Panc1 (cell line): ENCODE results near the gene TMX1. TPM values are rescaled to one million over a fixed set of nuclear protein-coding genes. Genes with fewer than 3 reads are reported as not detected.
A peak's percentile ranks its signal among the peaks of the same experiment; 100 is the strongest.

Experiments
- ATAC-seq: fragments of 200-7000 bp; cut with Tn5 transposase; 2 replicates; pipeline ENCODE4 v1.9.1; 2020; ENCODE audit warnings: mild to moderate bottlenecking, moderate library complexity
- BruUV-seq: library from RNA; stranded (reverse); fragments of 400-500 nt; replicated peaks from 2 replicates; lab custom pipeline; 2021; lab: Mats Ljungman, UMichigan
- CTCF ChIA-PET: fragments of 300-600 bp; sonication (Branson Sonifier 250); formaldehyde crosslinking; loops from one replicate; lab custom pipeline; 2022; ENCODE audit warnings: antibody characterized with exemption; lab: Charles Lee
- POLR2A ChIA-PET: fragments of 300-600 bp; sonication (Branson Sonifier 250); formaldehyde crosslinking; loops from one replicate; lab custom pipeline; 2022; ENCODE audit warnings: antibody characterized with exemption; lab: Charles Lee
- DNase-seq: peaks from one replicate; pipeline ENCODE4 v3.0.0-alpha.2; 2010; ENCODE audit warnings: low read depth, low spot score
- H3K27ac ChIP-seq: 2 replicates; pipeline ENCODE4 v1.5.1; 2011; ENCODE audit warnings: mild to moderate bottlenecking, low read length, inconsistent platforms
- H3K27me3 ChIP-seq: fragments of 200-500 bp; sonication (Bioruptor generic); 2 replicates; pipeline ENCODE4 v1.6.0; 2014; ENCODE audit warnings: low read length, inconsistent platforms; ENCODE audit not compliant: control insufficient read depth, insufficient read depth
- H3K36me3 ChIP-seq: fragments of 200-500 bp; sonication (Bioruptor generic); 2 replicates; pipeline ENCODE4 v1.5.1; 2014; ENCODE audit warnings: inconsistent platforms, mild to moderate bottlenecking, low read length, moderate library complexity; ENCODE audit not compliant: control insufficient read depth, insufficient read depth
- H3K4me1 ChIP-seq: 2 replicates; pipeline ENCODE4 v1.5.1; 2011; ENCODE audit warnings: inconsistent platforms, mild to moderate bottlenecking, low read length, moderate library complexity; ENCODE audit not compliant: control insufficient read depth, insufficient read depth
- H3K4me3 ChIP-seq, 2 experiments: 2 replicates each; pipeline ENCODE4 v1.5.1; 2011 to 2012; ENCODE audit warnings: low read depth in 2 of 2, low read length in 2 of 2, mild to moderate bottlenecking in 2 of 2, inconsistent platforms in 1 of 2, moderate library complexity in 1 of 2
- H3K9me3 ChIP-seq: fragments of 200-500 bp; sonication (Bioruptor generic); 2 replicates; pipeline ENCODE4 v1.5.1; 2014; ENCODE audit warnings: low read depth, mild to moderate bottlenecking, inconsistent platforms, low read length, moderate library complexity; ENCODE audit not compliant: control insufficient read depth, insufficient read depth
- POLR2AphosphoS5 ChIP-seq: IDR thresholded peaks from 2 replicates; pipeline ENCODE4 v1.6.1; 2012; ENCODE audit warnings: mild to moderate bottlenecking, low read depth, low read length, moderate library complexity
- SIN3A ChIP-seq: IDR thresholded peaks from 2 replicates; pipeline ENCODE4 v1.6.1; 2012; ENCODE audit warnings: low read depth, mild to moderate bottlenecking, low read length, moderate library complexity, borderline replicate concordance; ENCODE audit not compliant: insufficient read depth
- TCF7L2 ChIP-seq: IDR thresholded peaks from 2 replicates; pipeline ENCODE4 v1.6.1; 2011; ENCODE audit warnings: mild to moderate bottlenecking, low read depth, low read length, inconsistent platforms
- in situ Hi-C: cut with HindIII; loops from 2 replicates; pipeline ENCODE4 v1.10.0; 2016; ENCODE audit warnings: low sequenced_read_pairs, low pct_unique_long_range_greater_than_20kb
- intact Hi-C: fragments of 100-400 bp; cut with micrococcal nuclease; formaldehyde crosslinking; loops from one replicate; pipeline ENCODE4 v1.10.0; 2022; ENCODE audit not compliant: unreplicated experiment
- total RNA-seq: library from RNA; stranded (reverse); gene quantifications from one replicate; pipeline ENCODE4 v1.2.1, GENCODE V29; 2021; ENCODE audit not compliant: unreplicated experiment
- TF ChIP-seq, protein P1 (sequence below), 2 experiments: IDR thresholded peaks; 2 replicates each; pipeline ENCODE4 v1.6.1; 2011 to 2012; ENCODE audit warnings: low read depth in 2 of 2, control low read depth in 1 of 2, low read length in 1 of 2, mild to moderate bottlenecking in 1 of 2, moderate library complexity in 1 of 2; ENCODE audit not compliant: insufficient read depth in 1 of 2
- TF ChIP-seq, protein P2 (sequence below): fragments of 450-650 bp; IDR thresholded peaks from 2 replicates; pipeline ENCODE4 v1.5.1; 2017; ENCODE audit warnings: mild to moderate bottlenecking

TMX1 gene
- total RNA-seq, 1 experiment from 2014 or later = 34.9 TPM

DNA sequence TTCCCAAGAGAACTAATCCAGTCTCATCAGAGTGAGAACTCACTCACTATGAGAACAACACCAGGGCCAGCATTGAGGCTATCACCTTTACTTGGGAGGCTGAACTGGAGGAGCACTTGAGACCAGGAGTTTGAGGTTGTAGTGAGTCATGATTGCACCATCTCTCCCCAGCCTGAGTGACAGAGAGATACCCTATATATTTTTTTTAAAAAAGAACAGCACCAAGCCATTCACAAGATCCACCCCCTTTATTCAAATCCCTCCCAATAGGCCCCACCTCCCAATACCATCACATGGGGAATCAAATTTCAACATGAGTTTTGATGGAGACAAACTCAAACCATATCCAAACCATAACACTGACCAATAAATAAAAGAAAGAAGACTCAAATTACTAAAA is 3.7 kb upstream of the TMX1 start:
- in situ Hi-C loops (no loop called here), intact Hi-C loops (no loop called here)
- ATAC-seq (no peak), DNase-seq (no peak)
- Histone ChIP-seq H3K4me1 (no peaks in the 10 kb centered on the region; the same call in none of the 2 replicates), H3K27me3 (no peaks in the 10 kb centered on the region), H3K27ac (no peak overlapping the region), H3K4me3 (no peak overlapping the region), H3K36me3 (peaks cover 7% of the 10 kb centered on the region; the same call in 1 of the 2 replicates), H3K9me3 (no peaks in the 10 kb centered on the region)
- BruUV-seq = no TSS peak
- POLR2A ChIA-PET = no interaction called here
- CTCF ChIA-PET = no interaction called here
- TF ChIP-seq, protein P1, sequence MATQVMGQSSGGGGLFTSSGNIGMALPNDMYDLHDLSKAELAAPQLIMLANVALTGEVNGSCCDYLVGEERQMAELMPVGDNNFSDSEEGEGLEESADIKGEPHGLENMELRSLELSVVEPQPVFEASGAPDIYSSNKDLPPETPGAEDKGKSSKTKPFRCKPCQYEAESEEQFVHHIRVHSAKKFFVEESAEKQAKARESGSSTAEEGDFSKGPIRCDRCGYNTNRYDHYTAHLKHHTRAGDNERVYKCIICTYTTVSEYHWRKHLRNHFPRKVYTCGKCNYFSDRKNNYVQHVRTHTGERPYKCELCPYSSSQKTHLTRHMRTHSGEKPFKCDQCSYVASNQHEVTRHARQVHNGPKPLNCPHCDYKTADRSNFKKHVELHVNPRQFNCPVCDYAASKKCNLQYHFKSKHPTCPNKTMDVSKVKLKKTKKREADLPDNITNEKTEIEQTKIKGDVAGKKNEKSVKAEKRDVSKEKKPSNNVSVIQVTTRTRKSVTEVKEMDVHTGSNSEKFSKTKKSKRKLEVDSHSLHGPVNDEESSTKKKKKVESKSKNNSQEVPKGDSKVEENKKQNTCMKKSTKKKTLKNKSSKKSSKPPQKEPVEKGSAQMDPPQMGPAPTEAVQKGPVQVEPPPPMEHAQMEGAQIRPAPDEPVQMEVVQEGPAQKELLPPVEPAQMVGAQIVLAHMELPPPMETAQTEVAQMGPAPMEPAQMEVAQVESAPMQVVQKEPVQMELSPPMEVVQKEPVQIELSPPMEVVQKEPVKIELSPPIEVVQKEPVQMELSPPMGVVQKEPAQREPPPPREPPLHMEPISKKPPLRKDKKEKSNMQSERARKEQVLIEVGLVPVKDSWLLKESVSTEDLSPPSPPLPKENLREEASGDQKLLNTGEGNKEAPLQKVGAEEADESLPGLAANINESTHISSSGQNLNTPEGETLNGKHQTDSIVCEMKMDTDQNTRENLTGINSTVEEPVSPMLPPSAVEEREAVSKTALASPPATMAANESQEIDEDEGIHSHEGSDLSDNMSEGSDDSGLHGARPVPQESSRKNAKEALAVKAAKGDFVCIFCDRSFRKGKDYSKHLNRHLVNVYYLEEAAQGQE (IDR thresholded peaks at IDR 0.05; ENCODE audit: insufficient read depth in 1 of 2, low read depth in 2 of 2, low read length in 1 of 2) = no peak
- TF ChIP-seq SIN3A = no peak
- no peak for TF ChIP-seq POLR2AphosphoS5

DNA sequence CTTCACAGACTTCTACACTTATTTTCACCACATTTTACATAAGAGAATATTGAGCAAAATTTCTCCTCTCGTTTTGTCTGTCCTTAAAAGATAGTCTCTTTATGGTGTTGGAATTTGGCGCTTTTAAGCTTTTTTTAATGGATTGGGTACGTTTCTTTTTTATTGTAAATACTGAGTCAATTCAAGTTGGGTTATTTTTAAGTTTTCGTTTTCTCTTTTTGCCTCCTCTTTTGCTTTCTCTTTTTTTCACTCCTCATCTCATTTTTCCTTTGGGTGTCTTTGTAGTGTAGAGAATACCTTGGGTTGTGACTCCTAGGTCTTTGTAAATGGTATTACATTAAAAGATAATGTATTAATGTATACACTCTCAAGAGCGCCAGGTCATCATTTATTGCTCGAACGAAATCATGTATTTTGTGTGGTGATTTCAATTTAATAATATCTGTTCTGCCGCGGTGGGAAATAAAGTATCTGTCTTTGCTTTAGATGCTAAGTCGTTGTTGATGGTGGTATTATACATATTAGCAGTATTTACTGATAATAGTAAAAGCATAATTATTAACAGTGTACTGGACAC is 845 bp downstream of the TMX1 start:
- CTCF ChIA-PET = no interaction called here
- no peak for ATAC-seq
- TF ChIP-seq, protein P2, sequence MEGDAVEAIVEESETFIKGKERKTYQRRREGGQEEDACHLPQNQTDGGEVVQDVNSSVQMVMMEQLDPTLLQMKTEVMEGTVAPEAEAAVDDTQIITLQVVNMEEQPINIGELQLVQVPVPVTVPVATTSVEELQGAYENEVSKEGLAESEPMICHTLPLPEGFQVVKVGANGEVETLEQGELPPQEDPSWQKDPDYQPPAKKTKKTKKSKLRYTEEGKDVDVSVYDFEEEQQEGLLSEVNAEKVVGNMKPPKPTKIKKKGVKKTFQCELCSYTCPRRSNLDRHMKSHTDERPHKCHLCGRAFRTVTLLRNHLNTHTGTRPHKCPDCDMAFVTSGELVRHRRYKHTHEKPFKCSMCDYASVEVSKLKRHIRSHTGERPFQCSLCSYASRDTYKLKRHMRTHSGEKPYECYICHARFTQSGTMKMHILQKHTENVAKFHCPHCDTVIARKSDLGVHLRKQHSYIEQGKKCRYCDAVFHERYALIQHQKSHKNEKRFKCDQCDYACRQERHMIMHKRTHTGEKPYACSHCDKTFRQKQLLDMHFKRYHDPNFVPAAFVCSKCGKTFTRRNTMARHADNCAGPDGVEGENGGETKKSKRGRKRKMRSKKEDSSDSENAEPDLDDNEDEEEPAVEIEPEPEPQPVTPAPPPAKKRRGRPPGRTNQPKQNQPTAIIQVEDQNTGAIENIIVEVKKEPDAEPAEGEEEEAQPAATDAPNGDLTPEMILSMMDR = no peak
- TF ChIP-seq TCF7L2 = no peak
- no peak for TF ChIP-seq POLR2AphosphoS5
- TF ChIP-seq SIN3A = no peak
- TF ChIP-seq, protein P1 (IDR thresholded peaks at IDR 0.05; ENCODE audit: insufficient read depth in 1 of 2, low read depth in 2 of 2, low read length in 1 of 2) = no peak
- POLR2A ChIA-PET = no interaction called here
- H3K4me1 ChIP-seq = peaks cover 5% of the 10 kb centered on the region
- peak overlapping the region; percentile 84 for H3K27ac ChIP-seq
- no peaks in the 10 kb centered on the region for H3K9me3 ChIP-seq
- intact Hi-C loops = no loop called here
- peak overlapping the region; percentile 70 to 82 for H3K4me3 ChIP-seq
- no peak for DNase-seq
- BruUV-seq = no TSS peak
- H3K27me3 ChIP-seq = no peaks in the 10 kb centered on the region
- in situ Hi-C loops = no loop called here
- peaks cover 7% of the 10 kb centered on the region for H3K36me3 ChIP-seq
